Left colon (tissue), 2 donors: ENCODE measurements around the gene BCAR3. TPM values are rescaled to one million over a fixed set of nuclear protein-coding genes. Genes with fewer than 3 reads are reported as not detected.
A peak's percentile ranks its signal among the peaks of the same experiment; 100 is the strongest.

Experiments used
- ATAC-seq: fragments of 200-7000 bp; cut with Tn5 transposase; one replicate; pipeline ENCODE4 v1.9.1; 2020; ENCODE audit warnings: mild to moderate bottlenecking, moderate library complexity
- DNase-seq, 2 donors: peaks; one replicate each; pipeline ENCODE4 v3.0.0-alpha.2; 2020
- intact Hi-C, 2 donors: fragments of 100-400 bp; cut with DNase I in 1 of 2; cut with micrococcal nuclease in 1 of 2; formaldehyde crosslinking; loops; one replicate each; pipeline versions ENCODE4 v1.11.2 to v1.14.0; 2022; cut with DNase I, micrococcal nuclease
- total RNA-seq, 2 donors: library from RNA; stranded (reverse); fragmentation: NEBNext Ultra II Directional; extraction: Animal tissue kit (Norgen Biotek cat#: 25700); gene quantifications; one replicate each; pipeline ENCODE4 v1.2.1, GENCODE V29; 2021
- donor health status: DM: no; HTN: no; CAD: no.
- donor health status: DM: yes; HTN: yes; CAD: no.

Gene BCAR3
- total RNA-seq, 2 donors from 2014 or later, result 64.0 to 79.0 TPM

GRCh38 chr1:93692451-93692861 lies 10.8 kb upstream of the BCAR3 start:
- intact Hi-C loops, result no loop called here
- no peak for ATAC-seq
- DNase-seq, result no peak

GRCh38 chr1:93692026-93692425 lies 10.4 kb upstream of the BCAR3 start:
- no peak for ATAC-seq
- intact Hi-C loops, result no loop called here
- no peak for DNase-seq

DNA sequence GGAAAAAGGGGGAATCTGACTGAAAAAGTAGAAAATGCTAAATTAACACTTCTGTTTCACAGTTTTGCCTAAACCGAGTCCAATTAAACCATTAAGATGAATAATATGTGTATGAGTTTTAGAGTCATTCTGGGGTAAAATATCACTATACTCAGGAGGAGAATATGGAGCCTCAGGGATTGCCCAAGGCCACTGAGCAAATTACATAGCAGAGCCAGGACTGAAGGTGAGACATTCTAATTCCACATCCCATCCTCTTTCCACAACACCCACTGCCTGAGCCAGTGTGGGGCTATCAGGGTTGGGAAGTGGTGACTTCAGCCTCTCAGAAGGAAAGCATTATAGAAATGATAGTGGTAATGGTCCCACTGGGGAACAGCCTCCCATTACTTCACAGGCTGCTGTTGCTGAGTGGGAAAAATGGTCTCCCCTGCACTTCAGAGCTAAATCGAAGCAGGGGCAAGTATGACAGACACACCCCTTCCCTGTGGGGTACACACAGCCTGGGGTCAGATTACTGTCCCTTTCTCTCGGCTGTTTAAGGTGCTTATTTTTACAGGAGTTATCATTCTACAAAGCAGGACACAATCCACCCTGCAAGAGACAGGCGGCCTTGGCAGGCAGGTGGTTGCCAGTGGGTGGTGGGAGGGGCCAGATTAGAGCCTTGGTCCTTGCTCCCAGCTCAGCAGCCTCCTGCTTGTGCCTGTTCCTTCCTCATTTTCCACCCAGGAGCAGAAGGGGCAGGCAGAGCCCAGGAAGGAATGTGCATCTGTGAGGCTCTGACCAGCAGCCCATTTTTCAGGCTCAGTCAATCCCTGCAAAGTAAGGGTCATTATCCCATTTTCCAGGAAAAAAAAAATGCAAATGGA lies 9.5 kb upstream of the BCAR3 start:
- peak; percentile 83 for ATAC-seq
- DNase-seq, result peak in 1 of 2 donors; percentile 41
- intact Hi-C loops, result no loop called here

DNA sequence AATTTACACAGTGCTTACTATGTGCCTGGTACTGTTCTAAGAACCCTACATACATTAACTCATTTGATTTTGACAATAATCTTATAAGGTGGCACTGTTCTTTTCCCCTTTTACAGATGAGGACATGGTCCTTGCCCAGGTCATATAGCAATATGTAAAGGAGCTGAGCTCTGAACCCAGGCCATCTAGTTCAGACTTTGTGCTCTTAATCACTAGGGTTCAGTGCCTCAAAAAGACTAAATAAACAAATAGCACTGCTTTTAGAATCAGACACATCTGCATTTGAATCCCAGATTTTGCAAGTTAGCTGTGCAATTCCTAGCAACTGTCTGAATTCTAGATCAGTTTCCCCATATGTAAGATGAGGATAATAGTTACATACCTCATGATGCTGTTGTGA lies 8.7 kb upstream of the BCAR3 start:
- ATAC-seq, result no peak
- DNase-seq, result no peak
- intact Hi-C loops, result no loop called here

- intact Hi-C loops, result loop anchor here in 1 of 2 donors (10.0 kb wide), 1 partner anchor 55 kb away; no protein-coding TSS in a partner anchor
- ATAC-seq, result no peak
- no peak for DNase-seq
Measured at GRCh38 chr1:93689521-93690223, 8.0 kb upstream of the BCAR3 start.

GRCh38 chr1:93687542-93687941 lies 5.9 kb upstream of the BCAR3 start:
- no peak for ATAC-seq
- intact Hi-C loops, result loop anchor here in 1 of 2 donors (10.0 kb wide), 1 partner anchor 53 kb away; no protein-coding TSS in a partner anchor
- no peak for DNase-seq

DNA sequence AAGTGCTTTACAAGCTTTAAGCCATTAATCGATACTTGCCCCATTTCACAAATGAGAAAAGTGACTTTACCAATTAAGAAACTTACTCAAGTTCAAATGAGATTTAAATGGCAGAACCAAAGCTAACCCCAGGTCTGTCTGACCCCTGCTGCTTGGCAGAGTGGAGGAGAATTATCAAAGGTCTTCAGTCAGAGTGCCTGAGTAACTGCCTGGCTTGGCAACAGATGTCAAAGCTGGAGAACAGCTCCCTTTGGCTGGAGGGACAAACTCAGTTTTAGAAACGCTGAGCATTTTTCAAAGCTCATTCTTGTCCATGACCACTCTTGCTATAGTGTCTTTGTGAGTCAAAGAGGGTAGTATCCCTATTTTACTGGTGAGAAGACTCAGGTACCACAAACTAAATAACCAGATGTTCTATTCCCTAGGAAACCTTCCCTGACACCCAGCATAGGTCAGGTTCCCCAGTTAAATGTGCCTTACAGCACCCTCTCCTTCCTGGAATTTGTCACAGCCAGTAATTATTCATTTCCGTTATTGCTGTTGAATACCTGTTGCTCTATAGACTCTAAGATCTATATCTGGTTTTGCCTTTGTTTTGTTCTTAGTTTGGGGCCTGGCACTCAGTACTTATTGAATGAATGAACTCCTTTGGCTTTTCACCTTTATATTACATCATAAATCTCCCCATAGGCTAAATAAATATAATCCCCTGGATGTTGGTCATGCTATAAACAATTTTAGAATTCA lies 5.0 kb upstream of the BCAR3 start:
- no peak for ATAC-seq
- intact Hi-C loops, result loop anchor here in 1 of 2 donors (10.0 kb wide), 1 partner anchor 52 kb away; no protein-coding TSS in a partner anchor
- DNase-seq, result no peak

- ATAC-seq (no peak), DNase-seq (no peak)
- intact Hi-C loops, result loop anchor here in 1 of 2 donors (10.0 kb wide), 1 partner anchor 51 kb away; no protein-coding TSS in a partner anchor
Measured at GRCh38 chr1:93685918-93686317, 4.3 kb upstream of the BCAR3 start.

- ATAC-seq (no peak), DNase-seq (no peak)
- intact Hi-C loops, result loop anchor here in 1 of 2 donors (10.0 kb wide), 1 partner anchor 48 kb away; no protein-coding TSS in a partner anchor
Measured at GRCh38 chr1:93683234-93683633, 1.6 kb upstream of the BCAR3 start.

DNA sequence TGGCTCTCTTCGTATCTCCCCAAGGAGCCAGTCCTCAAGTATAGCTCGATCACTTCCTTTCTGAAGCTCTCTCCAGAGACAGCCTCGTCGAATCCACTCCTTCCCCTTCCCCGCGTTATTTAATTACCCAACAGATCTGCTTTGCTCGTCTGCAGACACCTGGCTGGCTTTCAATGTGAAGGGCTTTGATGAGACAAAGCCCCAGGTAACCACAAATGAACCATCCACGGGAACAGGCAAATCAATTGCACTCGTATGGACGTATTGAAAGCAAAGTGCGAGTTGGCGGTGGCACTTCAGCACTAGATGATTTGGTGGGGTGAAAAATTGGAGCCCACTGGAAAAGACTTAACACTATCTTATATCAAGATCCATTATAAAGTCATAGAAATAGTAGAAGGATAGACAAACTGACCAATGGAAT lies 364 bp upstream of the BCAR3 start:
- no peak for DNase-seq

GRCh38 chr1:93680420-93681100 lies 1.1 kb downstream of the BCAR3 start:
- ATAC-seq, result peak; percentile 95
- peak; percentile 84 to 89 for DNase-seq
- intact Hi-C loops, result loop anchor here in 1 of 2 donors (10.0 kb wide), 1 partner anchor 46 kb away; no protein-coding TSS in a partner anchor

More for the DNA sequence above, 364 bp upstream of the BCAR3 start:
- ATAC-seq, result peak; percentile 1
- intact Hi-C loops, result loop anchor here in 1 of 2 donors (10.0 kb wide), 1 partner anchor 47 kb away; no protein-coding TSS in a partner anchor

DNA sequence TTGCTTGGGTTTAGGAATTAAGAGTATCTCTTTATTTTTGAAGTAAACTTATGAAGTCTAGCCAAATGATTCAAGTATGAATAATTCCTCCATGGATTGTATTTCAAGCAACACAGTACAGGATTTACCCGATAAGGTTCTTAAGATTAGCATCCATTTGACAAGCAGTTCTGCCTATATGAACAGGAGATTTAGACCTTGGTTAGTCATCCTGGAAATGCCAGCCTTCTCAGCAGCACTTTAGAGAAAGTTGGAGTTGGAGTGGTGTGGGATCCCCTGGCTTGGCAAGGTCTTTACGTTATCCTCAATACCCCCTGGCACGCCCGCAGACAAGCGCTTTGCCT lies 1.6 kb downstream of the BCAR3 start:
- DNase-seq (no peak), ATAC-seq (no peak)
- intact Hi-C loops, result loop anchor here in 1 of 2 donors (10.0 kb wide), 1 partner anchor 45 kb away; no protein-coding TSS in a partner anchor

DNA sequence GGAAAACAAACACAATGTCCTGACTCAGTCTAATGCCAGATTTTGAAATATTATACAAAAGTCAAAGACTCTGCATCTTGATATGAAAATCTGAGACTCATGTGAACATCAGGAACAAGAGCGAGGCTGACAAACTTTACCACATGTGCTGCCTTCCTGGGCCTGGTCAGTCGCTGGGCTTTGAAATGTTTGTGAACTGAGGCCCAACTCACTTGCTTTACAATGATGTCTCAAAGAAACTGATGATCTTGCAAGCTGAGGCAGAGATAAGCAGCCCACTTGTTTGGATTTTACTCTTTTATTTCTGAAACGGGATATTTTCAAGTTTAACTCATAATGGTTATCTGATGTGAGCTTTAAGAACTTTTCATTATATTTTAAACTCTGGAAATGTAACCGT lies 2.1 kb downstream of the BCAR3 start:
- DNase-seq (no peak), ATAC-seq (no peak)
- intact Hi-C loops, result no loop called here

DNA sequence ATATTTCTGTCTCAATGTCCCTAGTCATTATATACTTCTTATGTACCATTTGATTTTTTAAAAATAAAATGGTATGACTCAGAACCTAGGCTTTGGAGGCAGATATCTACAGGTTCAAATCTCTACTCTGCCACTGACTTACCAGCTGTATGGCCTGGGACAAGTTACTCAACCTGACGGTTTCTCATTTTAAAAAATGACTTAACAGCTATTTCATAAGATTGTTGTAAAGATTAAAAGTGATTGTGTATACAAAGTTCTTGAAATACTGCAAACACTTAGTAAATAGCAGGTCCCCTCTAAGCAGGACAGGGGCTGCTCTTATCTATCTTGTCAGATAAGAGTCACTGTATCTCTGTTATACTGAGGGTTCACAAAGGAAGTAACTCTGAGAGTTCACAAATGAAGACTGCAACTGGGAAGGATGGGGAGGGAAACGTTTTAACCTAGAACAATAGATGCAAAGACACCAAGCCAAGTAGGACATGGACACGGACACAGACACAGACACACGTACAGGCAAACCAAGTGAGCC lies 2.6 kb downstream of the BCAR3 start:
- ATAC-seq (no peak), DNase-seq (no peak)
- intact Hi-C loops, result no loop called here

GRCh38 chr1:93678491-93678890 lies 3.1 kb downstream of the BCAR3 start:
- DNase-seq, result no peak
- intact Hi-C loops, result no loop called here
- ATAC-seq, result no peak

GRCh38 chr1:93677729-93678128 lies 3.9 kb downstream of the BCAR3 start:
- ATAC-seq (no peak), DNase-seq (no peak)
- intact Hi-C loops, result no loop called here

DNA sequence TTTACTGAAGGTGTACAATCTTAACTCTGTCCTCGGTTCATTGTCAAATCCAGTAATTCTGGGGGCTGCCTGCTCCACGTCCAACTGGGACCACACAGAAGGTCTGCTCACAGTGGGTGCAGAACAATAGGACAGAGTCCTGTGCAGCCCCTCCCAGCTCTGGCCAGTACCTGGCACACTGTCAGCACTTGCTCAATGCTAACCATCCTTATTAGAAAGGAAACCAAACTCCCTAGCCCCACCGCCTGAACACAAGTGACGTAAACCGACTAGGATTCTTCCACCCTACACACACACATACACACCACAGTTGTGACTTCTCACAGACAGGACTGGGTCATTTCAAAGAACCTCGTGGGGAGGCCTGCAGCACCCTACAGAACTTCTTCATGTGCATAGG lies 5.2 kb downstream of the BCAR3 start:
- intact Hi-C loops, result no loop called here
- ATAC-seq (no peak), DNase-seq (no peak)

DNA sequence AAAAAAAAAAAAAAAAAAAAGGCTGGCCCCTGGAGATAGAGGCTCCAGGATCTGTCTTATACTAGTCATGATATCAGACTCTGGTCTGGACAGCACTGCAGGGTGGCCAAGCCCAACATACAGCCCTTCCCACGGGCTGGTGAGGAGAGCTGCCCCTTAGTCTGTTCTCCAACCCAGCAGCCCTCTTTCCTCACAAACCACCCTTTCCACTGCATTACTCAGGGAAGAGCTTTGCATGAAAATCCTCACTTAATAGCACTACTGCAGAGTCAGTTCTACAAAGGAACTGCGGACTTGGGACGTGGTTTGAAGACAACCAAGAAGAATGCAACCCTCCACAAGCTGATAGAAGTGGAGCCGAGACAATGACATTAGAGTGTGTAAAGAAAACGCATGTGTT lies 5.7 kb downstream of the BCAR3 start:
- intact Hi-C loops, result no loop called here
- ATAC-seq (no peak), DNase-seq (no peak)
